Activated CD8-positive, alpha-beta memory T cell treated with anti-CD3 and anti-CD28 coated beads, Interleukin-2, amount 50 U/mL, for 4 hours (primary cell): ENCODE results near the gene FBXW9.
"Not testable (repeated sequence)": the region's sequence is repeated elsewhere in the genome, so short reads cannot be mapped to it uniquely, and the experiment has no call there.

Experiments
- DNase-seq: peaks from one replicate; pipeline ENCODE4 v3.0.0-alpha.2; 2020

Gene FBXW9

DNA sequence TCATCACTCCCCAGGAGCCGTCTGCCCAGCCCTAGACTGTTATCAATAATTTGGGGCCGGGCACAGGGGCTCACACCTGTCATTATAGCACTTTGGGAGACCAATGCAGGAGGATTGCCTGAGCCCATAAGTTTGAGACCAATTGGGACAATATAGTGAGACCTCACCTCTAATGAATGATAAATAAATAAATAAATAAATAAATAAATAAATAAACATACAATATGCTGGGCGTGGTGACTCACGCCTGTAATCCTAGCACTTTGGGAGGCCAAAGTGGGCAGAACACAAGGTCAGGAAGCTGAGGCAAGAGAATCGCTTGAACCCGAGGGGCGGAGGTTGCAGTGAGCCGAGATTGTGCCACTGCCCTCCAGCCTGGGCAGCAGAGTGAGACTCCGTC lies 16.9 kb upstream of the FBXW9 start:
- DNase-seq, result not testable (repeated sequence)

DNA sequence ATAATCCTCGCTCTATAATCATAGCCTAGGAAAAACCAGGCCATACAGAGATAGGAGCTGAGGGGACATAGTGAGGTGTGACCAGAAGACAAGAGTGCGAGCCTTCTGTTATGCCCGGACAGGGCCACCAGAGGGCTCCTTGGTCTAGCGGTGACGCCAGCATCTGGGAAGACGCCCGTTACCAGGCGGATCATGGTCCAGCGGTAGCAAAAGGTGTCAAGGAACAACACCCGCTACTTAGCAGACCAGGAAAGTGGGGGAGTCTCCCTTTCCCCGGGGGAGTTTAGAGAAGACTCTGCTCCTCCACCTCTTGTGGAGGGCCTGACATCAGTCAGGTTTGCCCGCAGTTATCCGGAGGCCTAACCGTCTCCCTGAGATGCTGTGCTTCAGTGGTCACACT lies 15.6 kb upstream of the FBXW9 start:
- not testable (repeated sequence) for DNase-seq

DNA sequence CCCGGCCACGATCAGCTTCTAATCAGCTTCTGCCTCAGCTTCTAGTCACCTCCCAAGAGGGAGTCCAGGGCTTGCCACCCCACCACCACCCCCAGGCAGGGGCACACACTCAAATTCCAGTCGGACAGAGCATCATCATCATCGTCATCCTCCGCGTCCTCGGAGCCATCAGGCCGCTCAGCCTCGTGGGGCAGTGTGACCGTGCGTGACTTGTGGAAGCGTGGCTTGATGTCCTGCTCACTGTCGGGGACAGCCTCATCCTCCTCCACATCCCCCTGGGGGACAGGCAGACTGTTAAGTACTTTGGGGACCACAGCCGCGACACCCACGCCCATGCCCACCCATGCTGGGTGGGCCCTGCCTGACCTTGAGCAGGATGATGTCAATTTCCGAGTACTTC lies 14.8 kb upstream of the FBXW9 start:
- DNase-seq, result no peak

DNA sequence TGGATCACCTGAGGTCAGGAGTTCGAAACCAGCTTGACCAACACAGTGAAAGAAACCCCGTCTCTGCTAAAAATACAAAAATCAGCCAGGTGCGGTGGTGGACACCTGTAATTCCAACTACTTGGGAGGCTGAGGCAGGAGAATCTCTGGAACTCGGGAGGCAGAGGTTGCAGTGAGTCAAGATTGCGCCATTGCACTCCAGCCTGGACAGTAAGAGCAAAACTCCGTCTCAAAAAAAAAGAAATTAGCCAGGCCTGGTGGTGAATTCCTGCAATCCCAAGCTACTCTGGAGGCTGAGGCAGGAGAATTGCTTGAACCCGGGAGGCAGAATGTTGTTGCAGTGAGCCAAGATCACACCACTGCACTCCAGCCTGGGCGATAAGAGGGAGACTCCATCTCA lies 12.2 kb upstream of the FBXW9 start:
- no peak for DNase-seq

DNA sequence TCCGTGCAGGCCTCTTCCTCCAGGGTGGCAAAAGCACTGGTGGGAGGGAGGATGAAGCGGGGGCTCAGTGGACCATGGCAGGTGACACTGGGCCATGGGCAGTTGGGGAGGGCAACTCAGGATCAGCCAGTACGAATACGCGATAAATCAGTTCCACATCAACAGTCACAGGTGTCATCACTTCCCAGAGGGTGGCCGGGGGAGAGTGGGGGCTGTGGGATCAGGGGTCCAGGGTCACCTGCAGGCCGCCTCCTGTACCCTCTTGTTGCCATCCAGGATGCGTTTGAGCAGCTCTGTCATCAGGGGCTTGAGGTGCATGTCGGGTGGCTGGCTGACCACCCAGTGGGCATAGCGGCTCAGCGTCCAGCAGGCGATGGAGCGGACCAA lies 9.9 kb upstream of the FBXW9 start:
- no peak for DNase-seq

DNA sequence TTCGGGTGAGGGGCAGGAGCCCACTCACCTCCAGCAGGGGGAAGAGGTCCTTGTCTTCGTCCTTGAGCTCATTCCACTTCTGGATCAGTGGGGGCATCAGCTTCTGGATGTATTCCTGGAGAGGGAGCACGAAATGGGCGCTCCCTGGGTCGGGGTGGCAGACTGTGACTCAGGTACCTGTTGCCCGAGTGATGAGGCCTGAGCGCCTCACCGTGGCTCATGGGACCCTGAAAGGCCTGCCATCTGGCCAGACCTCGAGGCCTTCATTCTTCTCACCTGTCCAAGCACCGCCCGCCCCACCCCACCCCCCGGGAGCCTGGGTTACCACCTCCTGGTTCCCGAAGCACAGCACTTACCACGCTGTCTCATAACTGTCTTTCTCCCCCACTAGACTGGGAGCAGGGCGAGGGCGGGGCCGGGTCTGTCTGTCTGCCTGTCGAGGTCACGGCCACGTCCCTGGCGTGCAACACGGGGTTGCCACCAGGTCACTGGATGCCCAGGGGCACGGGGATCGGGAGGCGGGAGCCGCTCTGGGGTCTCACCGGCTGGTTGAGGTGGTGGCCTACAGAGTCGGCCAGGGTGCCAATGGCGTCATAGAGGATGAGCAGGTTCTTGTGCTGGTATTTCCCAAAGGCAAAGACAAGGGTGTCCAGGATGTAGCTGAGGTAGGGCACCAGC lies 9.4 kb upstream of the FBXW9 start:
- no peak for DNase-seq

DNA sequence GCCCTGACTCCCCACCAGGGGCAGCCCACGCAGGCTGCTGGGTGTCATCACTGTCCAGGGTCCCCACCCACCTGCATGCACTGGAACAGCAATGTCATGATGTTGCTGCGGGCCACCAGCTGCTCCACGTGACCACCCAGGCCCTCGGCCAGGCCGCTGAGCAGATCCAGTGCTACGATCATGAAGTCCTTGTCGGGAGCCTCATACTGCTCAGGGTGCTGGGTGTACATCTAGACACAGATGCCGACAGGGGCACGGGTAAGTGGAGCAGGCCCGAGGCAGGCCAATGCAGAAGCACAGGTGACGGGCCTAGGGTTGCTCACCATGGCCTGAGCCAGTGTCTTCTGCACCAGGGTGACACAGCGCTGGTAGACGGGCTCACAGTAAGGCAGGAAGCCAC lies 8.7 kb upstream of the FBXW9 start:
- no peak for DNase-seq

DNA sequence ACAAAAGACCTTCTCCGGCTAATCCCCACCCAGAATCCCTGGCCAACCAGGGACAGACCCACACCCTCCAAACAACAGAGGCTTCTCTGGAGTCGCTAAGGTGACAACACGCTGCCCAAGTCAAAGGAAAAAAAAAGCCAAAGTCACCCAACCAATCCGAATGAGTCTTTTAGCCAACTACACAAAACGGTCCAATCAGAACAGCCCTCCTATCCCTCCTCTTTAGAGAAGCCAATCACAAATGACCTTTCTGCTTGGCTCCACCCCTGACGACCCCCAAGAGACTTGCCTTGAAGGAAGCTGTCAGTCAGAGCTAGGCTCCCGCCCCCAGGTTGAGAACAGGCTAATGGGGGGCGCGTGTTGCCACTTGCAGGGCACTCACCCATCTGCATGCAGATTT lies 6.6 kb upstream of the FBXW9 start:
- DNase-seq, result no peak

DNA sequence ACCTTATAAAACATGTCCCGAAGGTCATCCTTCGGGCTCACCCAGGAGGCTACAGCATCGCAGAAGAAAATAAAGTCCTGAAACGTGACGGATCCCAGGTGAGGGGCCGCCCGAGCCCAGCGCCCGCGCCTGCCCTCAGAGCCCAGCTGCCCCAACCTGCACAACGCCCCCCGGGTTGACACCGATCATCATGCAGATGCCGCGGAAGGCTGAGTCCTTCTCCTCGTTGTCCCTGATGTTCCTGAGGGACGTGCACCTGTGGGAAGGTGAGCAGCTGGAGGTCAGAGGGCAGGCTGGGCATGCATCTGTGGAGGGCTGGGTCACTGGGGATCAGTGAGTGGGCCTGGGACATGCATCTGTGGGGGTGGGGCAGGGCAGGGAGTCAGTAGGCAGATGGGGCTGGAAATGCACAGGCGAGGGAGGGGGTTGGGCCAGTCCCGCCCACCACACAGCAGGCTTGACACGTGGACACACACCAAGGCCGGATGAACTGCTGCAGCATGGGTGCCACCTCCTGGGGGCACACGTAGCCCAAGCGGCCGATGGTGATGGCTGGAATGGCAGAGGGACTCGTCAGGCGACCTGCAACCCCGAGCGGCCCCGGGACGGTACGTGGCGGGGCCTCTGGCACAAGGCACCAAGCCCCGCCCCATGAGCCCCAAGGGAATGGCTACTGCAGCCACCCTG lies 5.3 kb upstream of the FBXW9 start:
- no peak for DNase-seq

DNA sequence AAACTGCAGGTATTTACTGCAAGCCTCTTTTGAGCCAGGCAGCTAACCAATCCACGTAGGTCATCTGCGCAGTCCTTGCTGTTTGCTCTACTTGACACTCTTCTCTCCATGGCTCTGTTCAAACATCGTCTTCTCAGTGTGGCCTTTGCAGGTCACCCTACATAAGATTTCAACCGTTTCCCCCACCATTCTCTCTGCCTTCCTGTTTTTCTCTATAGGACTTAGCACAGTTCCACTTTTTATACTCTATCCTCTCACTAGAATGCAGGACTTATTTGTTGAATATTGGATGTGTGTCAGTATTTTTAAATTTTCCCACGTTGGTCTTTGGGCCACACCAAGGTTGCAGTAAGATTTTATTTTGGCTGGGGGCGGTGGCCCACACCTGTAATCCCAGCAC lies 1.7 kb upstream of the FBXW9 start:
- no peak for DNase-seq

DNA sequence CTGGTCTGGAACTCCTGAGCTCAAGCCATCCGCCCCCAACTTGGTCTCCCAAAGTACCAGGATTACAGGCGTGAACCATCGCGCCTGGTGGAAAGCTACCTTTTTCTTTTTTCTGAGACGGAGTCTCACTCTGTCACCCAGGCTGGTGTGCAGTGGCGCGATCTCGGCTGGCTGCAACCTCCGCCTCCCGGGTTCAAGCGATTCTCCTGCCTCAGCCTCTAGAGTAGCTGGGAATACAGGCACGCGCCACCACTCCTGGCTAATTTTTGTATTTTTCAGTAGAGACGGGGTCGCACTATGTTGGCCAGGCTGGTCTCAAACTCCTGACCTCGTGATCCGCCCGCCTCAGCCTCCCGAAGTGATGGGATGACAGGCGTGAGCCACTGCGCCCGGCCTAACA lies 994 bp upstream of the FBXW9 start:
- DNase-seq, result not testable (repeated sequence)

DNA sequence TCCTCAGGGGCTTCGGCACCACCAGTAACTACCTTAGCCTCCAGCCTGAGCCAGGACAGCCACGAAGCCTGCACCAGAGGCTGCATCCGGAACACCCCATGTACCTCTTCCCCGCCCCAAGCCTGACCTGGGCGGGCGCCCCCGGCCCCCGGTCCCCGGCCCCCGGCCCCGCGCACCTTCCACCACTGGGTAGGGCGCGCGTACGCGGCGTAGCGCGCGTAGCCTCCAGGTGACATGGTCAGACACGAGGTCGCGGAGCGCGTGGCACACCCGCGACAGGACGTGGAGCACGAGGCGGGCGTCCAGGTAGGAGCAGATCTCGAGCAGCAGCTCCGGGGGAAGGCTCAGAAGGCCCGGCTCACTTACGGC lies 450 bp downstream of the FBXW9 start:
- no peak for DNase-seq

DNA sequence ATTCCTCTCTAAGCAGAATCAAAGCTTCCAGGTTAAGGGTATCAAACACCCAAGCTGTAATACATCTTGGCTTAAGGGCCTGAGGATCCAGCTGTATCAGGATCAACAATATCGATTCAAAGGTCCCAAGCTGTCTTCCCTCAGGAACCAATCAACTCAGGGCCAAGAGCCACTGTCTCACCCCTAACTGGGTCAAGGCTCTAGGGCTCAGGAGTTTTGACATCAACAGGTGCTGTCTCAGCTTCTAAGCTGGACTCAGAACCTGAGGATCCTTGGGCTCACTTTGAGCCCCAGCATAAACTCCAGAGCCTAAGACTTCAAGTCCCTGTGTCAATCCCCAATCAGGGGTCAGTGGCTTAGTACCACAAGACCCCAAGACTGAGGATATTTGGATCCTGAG lies 917 bp downstream of the FBXW9 start:
- DNase-seq, result no peak

DNA sequence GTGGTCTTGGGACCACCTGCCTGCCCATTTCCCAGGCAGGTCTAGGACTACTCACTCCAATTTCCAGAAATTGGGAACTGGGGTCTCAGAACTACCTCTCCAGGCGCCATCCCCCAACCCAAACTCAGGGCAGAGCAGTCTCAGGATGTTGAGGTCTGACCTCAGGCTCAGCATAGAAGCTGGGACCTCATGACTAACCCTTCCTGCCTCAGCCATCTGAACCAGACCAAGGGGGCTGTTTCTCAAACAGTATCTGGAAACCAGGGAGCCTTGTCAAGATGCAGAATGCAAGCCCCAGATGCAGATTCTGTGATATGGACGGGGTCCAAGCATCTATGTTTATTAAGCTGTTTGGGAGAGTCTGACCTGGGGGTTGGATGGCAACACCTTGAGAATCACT lies 1.3 kb downstream of the FBXW9 start:
- DNase-seq, result no peak

DNA sequence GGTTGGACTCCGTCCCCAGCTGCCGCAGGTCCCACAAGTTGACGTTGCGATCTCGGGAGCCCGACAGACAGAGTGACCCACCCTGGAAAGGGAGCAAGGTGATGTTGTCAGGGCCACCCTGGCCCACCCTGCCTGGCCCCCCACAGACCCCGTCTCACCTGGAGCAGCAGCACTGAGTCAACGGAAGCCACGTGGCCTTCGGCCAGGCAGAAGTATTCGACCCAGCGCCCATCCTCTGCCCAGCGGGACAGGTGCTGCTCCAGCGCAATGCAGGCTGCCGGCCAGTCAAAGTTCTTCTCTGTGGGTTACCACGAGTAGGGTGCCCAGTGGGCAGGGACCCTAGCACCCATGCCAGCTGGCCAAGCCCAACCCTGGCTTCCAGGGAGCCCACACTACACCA lies 1.8 kb downstream of the FBXW9 start:
- DNase-seq, result no peak

DNA sequence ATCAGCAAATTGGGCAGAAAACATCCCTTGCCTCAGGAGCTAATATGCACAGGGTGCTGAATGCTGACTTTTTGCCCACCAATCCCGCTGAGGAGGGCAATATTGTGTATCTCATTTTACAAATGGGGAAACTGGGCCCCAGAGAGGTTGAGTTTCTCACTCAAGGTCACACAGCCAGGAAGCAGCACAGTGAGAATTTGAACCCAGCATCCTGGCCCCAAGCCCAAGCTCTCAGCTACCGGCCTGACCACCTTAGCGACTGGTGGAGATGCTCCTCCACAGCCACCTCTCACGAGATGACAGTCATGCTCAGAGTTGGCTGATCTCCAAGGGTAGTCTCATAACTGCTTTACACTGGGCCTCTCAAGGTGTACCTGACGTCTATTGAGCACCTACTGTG lies 3.5 kb downstream of the FBXW9 start:
- DNase-seq, result no peak

DNA sequence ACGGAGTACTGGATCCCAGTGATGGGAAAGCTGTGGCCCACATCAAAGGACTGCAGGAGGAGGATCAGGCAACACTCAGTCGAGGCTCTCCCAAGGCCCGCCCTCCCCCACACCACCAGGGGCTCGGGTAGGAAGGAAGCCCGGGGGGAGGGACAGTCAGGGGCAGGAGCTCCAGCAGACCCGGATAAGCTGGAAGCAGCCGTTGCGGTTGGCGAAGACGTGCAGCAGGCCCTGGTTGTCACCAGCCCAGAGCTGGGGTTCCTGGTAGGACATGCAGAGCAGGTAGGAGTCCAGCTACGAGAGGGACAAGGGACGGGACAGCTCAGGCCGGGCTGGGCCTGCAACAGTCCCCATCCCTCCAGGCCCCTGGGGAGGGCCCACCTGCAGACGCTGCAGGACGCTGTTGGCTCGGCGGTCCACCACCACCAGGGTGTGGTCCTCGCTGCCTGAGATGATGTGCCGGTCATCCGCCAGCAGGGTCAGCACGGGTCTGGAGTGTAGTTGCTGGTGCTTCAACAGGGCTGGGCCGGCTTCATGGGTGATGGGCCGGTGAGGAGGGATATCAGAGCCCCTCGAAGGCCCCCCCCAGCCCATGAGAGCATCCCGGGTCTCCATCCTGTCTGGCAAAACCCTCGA lies 6.7 kb downstream of the FBXW9 start:
- DNase-seq, result no peak

DNA sequence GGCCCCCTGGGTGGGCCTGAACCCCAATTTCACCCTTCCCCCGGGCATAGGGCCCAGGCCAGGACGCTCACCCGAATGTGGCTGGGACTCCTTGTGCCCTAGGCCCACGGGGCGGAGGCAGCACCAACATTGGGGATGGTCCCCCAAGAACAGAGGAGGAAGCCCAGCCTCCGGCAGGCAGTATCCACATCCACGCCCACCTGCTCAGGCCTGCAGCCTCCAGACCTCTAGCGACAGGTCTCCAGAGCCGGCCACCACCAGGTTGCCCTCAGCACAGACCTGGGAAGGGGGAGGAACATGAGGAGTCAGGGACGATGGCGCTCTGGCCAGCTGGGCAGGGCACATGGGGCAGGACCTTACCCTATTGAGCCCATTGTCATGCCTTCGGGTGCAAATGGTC lies 7.4 kb downstream of the FBXW9 start:
- DNase-seq, result no peak

DNA sequence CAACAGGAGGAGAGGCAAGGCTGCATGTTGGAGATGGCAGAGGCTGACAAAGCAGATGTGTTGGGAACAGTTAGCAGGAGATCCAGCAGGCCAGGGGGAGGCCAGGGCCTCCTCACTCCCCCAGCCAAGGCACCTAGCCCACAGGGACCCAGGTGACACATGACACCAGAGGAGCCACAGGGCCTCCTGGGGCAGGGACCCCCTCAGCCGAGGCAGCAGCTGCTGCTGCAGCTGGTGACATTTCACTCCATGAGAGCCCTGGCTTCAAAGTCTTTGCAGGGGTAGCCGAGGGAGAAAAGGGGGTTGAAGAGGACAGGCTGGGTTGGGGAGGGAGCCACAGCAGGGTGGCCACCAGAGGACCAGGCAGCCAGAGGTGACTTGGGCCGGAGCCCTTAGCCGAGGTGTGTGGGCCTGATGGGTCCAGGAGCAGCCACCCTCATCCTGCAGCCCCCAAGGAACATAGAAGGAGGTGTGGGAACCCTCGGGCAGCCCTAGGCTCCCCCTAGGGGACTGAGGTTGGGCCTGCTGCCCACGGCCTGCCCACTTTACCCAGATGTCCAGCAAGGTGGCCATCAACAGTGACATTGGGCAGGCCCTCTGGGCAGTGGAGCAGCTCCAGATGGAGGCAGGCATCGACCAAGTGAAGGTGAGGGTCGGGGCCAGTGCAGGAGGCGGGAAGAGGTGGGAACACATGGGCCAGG lies 8.8 kb downstream of the FBXW9 start, which contains the start of gene GNG14:
GNG14 (plus strand) TSS at position 503 of the 701 bp plus-strand sequence; CDS start at position 554, 51 bp downstream.
- no peak for DNase-seq

DNA sequence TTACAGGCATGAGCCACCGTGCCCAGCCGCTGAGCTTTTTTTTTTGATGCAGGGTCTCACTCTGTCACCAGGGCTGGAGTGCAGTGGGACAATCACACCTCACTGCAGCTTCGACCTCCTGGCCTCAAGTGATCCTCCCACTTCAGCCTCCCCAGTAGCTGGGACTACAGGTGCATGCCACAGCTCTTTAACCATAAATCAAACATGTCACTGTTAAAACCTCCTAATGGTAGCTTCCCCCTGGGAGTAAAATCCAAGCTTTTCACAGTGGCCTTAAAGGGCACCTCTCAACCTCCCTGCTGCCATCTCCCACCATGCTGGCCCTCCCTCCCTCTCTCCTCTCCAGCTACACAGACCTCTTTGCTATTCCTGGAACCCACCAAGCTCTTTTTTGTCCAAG lies 10.6 kb downstream of the FBXW9 start:
- no peak for DNase-seq

DNA sequence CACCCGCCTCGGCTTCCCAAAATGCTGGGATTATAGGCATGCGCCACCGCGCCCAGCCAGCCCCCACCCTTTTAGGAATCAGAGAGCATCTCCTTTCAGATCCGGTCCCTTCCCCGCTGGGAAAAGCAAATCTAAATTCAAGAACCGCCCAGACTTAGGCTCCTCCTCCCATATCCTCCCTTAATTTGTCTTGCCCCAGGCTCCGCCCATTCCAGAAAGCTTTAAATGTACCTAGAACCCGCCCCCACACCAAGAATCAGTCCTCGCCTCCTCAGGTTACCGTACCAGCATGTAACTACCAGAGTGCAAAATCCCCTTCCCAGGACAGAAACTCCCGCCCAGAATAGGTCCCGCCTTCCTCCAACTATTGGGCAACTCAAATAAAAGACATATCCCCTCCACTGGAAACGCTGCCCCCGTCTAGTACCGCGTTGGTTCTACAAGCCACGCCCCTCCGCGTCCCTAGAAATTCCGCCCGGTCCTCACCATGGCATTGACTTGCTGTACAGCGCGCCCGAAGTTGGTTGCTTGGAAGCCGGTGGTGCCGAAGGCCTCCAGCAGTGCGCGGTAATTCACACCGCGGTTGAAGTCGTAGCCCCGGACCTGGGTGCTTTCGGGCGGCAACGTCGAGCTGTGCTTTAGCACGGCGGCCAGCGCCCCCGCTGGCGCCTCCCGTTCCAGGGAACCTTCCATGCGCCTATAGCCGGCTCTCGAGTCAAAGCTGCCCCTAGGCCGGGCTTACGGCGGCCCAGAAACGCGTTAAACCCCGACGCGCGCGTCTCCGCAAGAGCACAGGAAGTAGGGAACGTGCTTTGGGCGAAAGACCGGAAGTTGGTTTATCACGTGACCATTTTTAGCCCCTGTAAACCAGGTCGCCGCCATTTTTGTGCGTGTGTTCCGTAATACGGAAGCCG lies 15.1 kb downstream of the FBXW9 start, which contains the start of gene DHPS:
DHPS (minus strand) TSS at position 807 of the 914 bp plus-strand sequence; CDS start at position 693, 114 bp downstream.
- DNase-seq, result peak; percentile 83

DNA sequence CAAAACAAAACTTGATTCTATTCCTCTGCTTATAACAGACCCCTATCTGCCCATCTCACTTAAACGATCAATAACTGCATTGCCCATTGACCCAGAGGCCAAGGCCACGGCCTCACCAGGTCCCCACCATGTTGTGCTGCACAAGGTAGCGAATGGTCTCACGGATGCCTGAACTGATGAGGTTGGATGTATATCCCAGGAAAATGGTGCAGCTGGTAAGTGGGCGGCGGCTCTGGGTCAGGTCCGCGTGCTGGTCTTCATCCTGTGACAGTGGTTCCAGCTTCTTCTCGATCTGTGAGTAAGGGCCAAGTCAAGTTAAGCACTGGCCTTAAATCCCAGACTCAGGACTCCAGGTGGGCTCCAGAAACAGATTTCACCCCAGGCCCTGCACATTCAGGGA lies 16.4 kb downstream of the FBXW9 start:
- no peak for DNase-seq

DNA sequence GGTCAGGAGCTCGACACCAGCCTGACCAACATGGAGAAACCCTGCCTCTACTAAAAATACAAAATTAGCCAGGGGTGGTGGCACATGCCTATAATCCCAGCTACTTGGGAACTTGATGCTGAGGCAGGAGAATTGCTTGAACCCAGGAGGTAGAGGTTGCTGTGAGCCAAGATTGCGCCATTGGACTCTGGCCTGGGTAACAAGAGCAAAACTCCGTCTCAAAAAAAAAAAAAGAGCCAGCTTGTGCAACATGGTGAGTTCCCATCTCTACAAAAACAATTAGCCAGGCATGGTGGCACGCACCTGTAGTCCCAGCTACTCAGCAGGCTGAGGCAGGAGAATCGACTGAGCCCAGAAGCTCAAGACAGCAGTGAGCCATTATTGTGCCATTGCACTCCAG lies 18.4 kb downstream of the FBXW9 start:
- not testable (repeated sequence) for DNase-seq
